Stimulated activated effector memory CD8-positive, alpha-beta T cell treated with anti-CD3 and anti-CD28 coated beads, Interleukin-12 subunit alpha, Interleukin-12 subunit beta, amount 100 ng/mL, for 72 hours (primary cell): ENCODE results near the gene ADGRD2.

Experiments used
- ATAC-seq: fragments of 150-1000 bp; cut with Tn5 transposase; 2 replicates; pipeline ENCODE4 v1.10.0; 2021
- DNase-seq, 2 donors: peaks; one replicate each; pipeline ENCODE4 v3.0.0; 2021 to 2022; ENCODE audit warnings: low spot score in 2 of 2
- H3K27ac Mint-ChIP-seq: one replicate; pipeline ENCODE4 v1.8.0; 2022; ENCODE audit warnings: mild to moderate bottlenecking, mixed read lengths
- H3K36me3 Mint-ChIP-seq: one replicate; pipeline ENCODE4 v1.8.0; 2022; ENCODE audit warnings: mild to moderate bottlenecking, mixed read lengths
- H3K4me1 Mint-ChIP-seq: one replicate; pipeline ENCODE4 v1.8.0; 2022; ENCODE audit warnings: mixed read lengths
- H3K4me3 Mint-ChIP-seq: one replicate; pipeline ENCODE4 v1.8.0; 2022; ENCODE audit warnings: mild to moderate bottlenecking, mixed read lengths
- H3K9me3 Mint-ChIP-seq: one replicate; pipeline ENCODE4 v1.8.0; 2022; ENCODE audit warnings: mixed read lengths

The ADGRD2 gene

DNA sequence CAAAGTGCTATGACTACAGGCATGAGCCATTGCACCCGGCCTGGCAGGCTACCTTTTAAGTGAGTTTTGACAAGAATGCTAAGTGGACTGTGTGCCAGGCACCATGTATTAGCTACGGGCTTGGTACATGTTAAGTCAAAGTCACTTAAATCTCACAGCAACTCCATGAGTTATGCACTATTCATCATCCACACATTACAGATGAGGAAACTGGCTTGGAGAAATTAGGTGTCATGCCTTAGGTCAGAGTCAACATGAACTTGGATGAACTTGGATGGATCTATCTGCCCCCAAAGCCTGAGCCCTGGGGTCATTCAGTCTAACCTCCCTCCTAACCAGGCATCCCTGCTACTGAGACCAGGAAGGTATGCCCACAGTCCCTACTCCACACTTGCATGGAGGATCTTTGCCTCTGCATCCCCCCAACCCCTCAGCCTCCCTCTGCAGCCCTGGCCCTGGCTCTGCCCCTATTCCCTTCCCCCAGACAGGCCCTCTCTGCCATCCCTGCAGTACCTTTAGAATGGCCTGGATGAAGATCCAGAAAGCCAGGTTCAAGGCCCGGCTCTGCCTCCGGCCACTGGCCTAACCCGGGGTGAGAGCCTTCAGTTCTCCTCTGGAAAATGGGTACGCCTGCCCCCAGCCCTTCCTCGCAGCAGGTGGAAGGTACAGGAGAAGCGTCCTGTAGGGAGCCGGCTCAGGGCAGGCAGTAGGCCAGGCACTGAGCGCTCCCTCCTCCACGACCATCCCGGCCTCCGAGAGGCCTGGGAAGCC, 685 bp upstream of the ADGRD2 start:
- ATAC-seq (no peak), DNase-seq (no peak)
- H3K36me3 Mint-ChIP-seq = no peaks in the 10 kb centered on the region
- no peak overlapping the region for H3K4me3 Mint-ChIP-seq
- no peak overlapping the region for H3K27ac Mint-ChIP-seq
- peaks cover 12% of the 10 kb centered on the region for H3K4me1 Mint-ChIP-seq
- H3K9me3 Mint-ChIP-seq = no peaks in the 10 kb centered on the region

DNA sequence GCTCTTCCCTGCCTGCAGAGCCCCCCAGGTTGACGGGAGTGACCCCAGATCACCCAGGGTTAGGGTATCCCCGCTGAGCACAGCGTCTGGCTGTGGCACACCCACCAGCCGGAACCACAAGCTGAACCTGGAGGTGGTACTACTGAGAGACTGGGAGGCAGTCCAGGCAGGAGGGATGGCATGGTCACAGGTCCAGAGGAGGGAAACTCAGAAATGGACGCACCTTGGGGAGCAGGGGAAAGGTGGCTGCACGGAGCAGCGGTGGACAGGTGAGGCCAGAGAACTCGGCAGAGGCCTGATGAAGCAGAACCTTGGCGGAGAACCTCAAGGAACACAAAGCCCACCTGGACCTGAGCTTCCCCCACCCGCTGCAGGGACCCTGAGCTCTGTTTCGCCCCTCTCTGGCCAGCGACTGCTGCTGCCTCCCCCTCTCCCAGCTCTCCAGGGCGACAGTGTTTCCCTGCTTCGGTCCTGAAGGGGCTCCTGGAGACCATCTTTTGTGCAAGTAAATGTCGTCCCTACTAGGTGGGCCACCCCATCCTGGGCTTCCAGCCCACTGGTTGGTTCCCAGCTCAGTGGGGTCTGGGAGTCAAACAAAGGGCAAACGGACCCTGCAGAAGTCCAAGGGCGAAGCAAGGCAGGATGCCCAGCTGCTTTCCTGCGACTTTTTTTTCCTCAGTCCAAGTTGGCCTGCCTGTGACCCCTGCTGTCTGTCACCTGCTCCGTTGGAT, 845 bp downstream of the ADGRD2 start:
- H3K4me3 Mint-ChIP-seq = no peak overlapping the region
- DNase-seq (no peak), ATAC-seq (no peak)
- no peaks in the 10 kb centered on the region for H3K36me3 Mint-ChIP-seq
- no peak overlapping the region for H3K27ac Mint-ChIP-seq
- no peaks in the 10 kb centered on the region for H3K9me3 Mint-ChIP-seq
- peaks cover 12% of the 10 kb centered on the region for H3K4me1 Mint-ChIP-seq

DNA sequence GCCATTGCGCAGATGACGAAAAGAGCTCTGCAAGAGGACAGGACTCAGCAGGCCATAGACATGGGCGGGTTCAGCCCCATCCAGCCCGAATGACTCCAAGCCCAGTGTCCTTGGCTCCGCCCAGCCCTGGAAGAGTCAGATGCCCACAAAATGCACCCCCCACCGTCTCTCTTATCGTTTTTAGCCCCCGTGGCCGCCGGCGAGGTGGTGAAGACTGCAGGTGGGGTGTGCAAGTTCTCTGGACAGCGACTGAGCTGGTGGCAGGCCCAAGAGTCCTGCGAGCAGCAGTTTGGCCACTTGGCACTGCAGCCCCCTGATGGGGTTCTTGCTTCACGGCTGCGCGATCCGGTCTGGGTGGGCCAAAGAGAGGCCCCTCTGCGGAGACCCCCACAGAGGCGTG, 2.1 kb downstream of the ADGRD2 start:
- H3K27ac Mint-ChIP-seq = no peak overlapping the region
- H3K4me3 Mint-ChIP-seq = no peak overlapping the region
- H3K4me1 Mint-ChIP-seq = peaks cover 12% of the 10 kb centered on the region
- H3K36me3 Mint-ChIP-seq = no peaks in the 10 kb centered on the region
- ATAC-seq = no peak
- DNase-seq = no peak
- no peaks in the 10 kb centered on the region for H3K9me3 Mint-ChIP-seq

DNA sequence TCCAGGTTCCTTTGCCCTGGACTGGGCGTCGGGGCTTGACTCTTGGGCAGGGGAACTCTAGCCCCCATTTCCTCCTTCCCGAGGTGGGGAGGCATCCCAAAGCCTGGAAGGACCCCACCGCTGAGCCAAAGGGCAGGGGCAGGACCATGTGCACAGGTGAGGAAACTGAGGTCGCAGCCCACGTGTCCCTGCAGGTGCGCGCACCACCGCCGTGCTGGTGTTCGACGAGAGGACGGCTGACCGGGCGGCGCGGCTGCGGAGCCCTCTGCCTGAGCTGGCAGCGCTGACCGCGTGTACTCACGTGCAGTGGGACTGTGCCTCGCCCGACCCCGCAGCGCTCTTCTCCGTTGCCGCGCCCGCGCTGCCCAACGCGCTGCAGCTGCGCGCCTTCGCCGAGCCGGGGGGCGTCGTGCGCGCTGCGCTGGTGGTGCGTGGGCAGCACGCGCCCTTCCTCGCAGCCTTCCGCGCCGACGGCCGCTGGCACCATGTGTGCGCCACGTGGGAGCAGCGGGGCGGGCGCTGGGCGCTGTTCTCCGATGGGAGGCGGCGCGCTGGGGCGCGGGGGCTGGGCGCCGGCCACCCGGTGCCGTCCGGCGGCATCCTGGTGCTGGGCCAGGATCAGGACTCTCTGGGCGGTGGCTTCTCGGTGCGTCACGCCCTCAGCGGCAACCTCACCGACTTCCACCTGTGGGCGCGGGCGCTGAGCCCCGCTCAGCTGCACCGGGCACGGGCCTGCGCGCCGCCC, 2.8 kb downstream of the ADGRD2 start:
- H3K9me3 Mint-ChIP-seq = no peaks in the 10 kb centered on the region
- H3K4me3 Mint-ChIP-seq = no peak overlapping the region
- H3K36me3 Mint-ChIP-seq = no peaks in the 10 kb centered on the region
- H3K27ac Mint-ChIP-seq = no peak overlapping the region
- peaks cover 12% of the 10 kb centered on the region for H3K4me1 Mint-ChIP-seq
- DNase-seq (no peak), ATAC-seq (no peak)

DNA sequence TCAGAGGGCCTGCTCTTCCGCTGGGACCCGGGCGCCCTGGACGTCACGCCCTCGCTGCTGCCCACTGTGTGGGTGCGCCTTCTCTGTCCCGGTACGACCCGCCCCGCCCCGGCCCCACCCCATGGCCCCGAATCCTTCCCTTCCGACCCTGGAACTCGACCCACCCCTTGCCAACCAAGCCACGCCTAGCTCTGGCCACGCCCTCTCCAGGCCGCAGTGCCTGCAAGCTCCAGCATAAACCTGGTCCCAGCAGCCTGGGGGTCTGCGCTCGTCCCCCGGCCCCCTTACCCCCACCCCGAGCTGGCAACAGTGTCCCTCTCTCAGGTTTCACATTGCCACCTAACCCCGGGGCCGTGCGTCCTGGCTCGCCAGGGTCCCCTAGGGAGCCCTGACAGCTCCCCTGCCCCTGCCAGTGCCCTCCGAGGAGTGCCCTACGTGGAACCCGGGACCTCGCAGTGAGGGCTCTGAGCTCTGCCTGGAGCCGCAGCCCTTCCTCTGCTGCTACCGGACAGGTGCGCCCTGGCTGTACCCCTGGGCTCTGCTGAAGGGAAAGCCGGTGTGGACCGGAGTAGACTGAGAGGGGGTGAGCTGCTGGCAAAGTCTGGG, 3.4 kb downstream of the ADGRD2 start:
- DNase-seq (no peak), ATAC-seq (no peak)
- no peak overlapping the region for H3K4me3 Mint-ChIP-seq
- H3K36me3 Mint-ChIP-seq = no peaks in the 10 kb centered on the region
- H3K9me3 Mint-ChIP-seq = no peaks in the 10 kb centered on the region
- no peak overlapping the region for H3K27ac Mint-ChIP-seq
- peaks cover 12% of the 10 kb centered on the region for H3K4me1 Mint-ChIP-seq

DNA sequence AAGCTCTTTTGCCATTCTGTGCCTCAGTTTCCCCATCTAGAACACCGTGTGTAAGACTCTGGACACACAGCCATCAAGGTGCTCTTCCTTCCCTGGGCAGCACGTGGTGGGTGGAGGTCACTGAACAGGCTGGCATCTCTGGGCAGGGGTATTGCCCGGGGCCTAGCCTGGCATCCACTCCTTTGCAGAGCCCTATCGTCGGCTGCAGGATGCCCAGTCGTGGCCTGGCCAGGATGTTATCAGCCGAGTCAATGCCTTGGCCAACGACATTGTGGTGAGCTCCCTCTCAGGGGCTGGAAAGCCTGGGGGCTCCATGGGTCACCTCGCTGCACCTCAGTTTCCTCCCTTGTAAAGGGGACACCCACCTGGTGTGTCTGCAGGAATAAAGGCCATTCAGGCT, 4.0 kb downstream of the ADGRD2 start:
- DNase-seq (no peak), ATAC-seq (no peak)
- no peaks in the 10 kb centered on the region for H3K9me3 Mint-ChIP-seq
- H3K4me1 Mint-ChIP-seq = peaks cover 12% of the 10 kb centered on the region
- H3K27ac Mint-ChIP-seq = no peak overlapping the region
- no peaks in the 10 kb centered on the region for H3K36me3 Mint-ChIP-seq
- no peak overlapping the region for H3K4me3 Mint-ChIP-seq

DNA sequence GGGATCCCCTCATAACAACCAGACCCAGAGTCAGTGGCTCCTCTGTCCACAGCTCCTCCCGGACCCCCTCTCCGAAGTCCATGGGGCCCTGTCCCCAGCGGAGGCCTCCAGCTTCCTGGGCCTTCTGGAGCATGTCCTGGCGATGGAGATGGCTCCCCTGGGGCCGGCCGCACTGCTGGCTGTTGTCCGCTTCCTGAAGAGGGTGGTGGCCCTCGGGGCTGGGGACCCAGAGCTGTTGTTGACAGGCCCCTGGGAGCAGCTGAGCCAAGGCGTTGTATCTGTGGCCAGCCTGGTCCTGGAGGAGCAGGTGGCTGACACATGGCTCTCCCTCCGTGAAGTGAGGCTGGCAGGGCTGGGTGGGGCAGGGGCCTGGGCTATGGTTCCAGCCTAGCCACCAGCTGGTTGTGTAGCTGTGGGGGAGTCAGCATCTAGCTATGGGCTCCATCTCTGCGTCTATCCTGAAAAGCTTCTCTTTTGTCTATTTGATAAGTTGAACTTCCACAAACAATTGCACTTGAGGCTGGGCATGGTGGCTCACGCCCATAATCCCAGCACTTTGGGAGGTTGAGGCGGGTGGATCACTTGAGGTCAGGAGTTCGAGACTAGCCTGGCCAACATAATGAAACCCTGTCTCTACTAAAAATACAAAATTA, 4.7 kb downstream of the ADGRD2 start:
- DNase-seq = no peak
- no peak for ATAC-seq
- no peak overlapping the region for H3K27ac Mint-ChIP-seq
- no peak overlapping the region for H3K4me3 Mint-ChIP-seq
- H3K9me3 Mint-ChIP-seq = no peaks in the 10 kb centered on the region
- peaks cover 12% of the 10 kb centered on the region for H3K4me1 Mint-ChIP-seq
- no peaks in the 10 kb centered on the region for H3K36me3 Mint-ChIP-seq

DNA sequence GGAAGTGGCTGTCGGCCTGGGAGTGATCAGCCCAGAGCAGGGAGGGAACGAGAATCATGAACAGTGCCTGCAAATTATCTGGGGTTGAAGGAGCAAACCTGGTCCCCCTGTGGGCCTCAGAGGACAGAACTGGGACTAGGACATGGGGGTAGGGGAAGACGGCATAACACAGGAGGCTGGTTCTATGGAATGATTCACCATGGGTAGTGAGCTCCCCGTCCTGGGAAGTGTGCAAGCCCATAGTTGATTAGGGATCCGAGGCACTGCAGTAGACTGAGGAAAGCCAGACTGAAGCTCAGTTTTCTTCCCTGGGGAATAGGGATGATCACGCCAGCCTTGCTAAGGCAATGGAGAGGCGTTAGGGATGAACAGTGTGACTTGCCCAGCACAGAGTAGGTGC, 5.6 kb downstream of the ADGRD2 start:
- Mint-ChIP-seq H3K36me3 (no peaks in the 10 kb centered on the region), H3K4me3 (no peak overlapping the region), H3K27ac (no peak overlapping the region), H3K4me1 (peaks cover 6% of the 10 kb centered on the region), H3K9me3 (no peaks in the 10 kb centered on the region)
- DNase-seq = no peak
- no peak for ATAC-seq

DNA sequence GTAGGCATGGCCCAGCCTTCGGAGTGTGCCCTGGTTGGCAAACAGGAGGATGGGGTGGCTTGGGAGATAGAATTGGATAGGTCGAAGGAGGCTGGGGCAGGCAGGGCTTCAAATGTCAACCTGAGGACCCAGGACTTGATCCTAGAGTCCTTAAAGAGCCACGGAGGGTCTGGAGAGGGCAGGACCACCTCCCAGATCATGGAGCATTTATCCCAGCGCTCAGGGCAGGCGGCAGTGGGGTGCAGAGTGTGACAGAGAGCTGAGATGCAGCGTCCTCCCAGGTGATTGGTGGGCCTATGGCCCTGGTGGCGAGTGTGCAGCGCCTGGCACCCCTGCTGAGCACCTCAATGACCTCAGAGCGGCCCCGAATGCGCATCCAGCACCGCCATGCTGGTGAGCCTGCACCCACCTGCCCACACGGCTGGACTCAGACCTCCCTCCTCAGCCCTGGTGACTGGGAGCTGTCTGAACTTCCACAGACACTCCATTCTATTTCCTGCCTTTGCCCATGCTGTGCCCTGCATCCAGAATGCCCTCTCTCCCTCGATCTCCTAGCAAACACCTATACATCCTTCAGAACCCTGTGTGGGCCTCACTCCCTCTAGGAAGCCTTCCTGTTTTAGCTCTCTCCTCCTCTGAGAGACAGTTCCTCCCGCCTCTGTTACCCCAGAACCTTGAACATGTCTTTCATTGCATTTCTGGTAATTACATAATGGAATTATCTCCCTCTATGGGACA, 6.3 kb downstream of the ADGRD2 start:
- Mint-ChIP-seq H3K9me3 (no peaks in the 10 kb centered on the region), H3K27ac (no peak overlapping the region), H3K4me3 (no peak overlapping the region), H3K4me1 (no peaks in the 10 kb centered on the region), H3K36me3 (no peaks in the 10 kb centered on the region)
- no peak for ATAC-seq
- no peak for DNase-seq

DNA sequence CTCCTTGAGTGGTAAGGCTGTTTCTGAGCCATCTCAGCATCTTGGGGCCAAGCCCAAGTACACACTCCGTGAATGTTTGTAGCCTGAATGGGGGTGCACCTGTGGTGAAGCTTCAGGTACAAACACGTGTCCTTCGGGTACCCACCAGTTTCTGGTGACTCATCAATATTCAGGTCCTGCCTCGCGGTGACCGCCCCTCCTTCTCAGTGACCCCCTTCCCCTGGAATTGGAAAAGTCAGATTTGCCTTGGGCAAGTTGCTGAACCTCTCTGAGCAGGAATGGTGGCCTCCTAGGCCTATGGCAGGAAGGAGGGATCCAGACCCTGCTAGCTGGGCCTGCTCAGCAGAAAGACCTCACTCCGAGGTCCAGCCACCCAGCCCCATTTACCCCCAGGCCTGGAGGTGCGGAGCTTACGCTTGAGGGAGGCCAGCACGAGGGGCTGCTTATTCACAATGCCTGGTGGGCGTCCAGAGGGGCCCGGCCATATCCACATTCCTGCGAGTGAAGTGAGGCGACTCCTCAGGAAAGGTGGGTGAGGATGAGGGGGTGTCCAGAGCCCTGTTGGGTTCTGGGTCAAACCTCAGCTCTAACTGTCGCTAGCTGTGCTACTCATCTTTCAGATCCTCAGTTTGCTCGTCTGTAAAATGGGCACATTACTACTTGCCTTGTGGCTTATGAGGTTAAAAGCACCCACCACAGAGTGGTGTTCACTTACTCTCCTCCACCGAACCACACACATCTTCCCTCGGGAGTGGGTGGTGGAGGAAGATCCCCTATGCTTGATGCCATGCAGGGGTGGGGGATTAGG, 7.0 kb downstream of the ADGRD2 start:
- Mint-ChIP-seq H3K9me3 (no peaks in the 10 kb centered on the region), H3K4me1 (no peaks in the 10 kb centered on the region), H3K36me3 (no peaks in the 10 kb centered on the region), H3K27ac (no peak overlapping the region), H3K4me3 (no peak overlapping the region)
- no peak for ATAC-seq
- no peak for DNase-seq

DNA sequence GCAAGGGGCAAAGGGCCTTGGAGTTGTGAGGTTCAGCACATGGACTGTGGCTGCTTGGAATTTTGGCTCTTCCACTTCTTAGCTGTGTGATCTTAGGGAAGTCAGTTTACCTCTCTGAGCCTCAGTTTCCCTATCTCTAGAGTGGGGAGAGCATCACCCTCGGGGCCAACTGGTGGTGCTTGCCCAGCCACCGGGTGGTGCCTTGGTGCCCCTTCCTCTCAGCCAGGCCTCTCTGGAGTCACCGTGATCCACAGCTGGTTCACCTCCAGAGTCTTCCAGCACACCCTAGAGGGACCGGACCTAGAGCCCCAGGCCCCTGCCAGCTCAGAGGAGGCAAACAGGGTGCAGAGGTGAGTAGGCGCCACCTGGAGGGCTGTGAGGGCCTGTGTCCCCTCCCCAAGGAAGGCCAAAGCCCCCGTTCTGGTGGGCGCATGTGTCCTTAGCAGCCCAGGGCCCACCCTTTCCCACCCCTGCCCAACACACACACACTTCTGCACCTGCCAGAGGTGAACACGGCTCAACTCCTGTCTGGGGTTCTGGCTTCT, 7.7 kb downstream of the ADGRD2 start:
- no peaks in the 10 kb centered on the region for H3K4me1 Mint-ChIP-seq
- DNase-seq (no peak), ATAC-seq (no peak)
- no peak overlapping the region for H3K27ac Mint-ChIP-seq
- no peak overlapping the region for H3K4me3 Mint-ChIP-seq
- H3K9me3 Mint-ChIP-seq = no peaks in the 10 kb centered on the region
- H3K36me3 Mint-ChIP-seq = no peaks in the 10 kb centered on the region

DNA sequence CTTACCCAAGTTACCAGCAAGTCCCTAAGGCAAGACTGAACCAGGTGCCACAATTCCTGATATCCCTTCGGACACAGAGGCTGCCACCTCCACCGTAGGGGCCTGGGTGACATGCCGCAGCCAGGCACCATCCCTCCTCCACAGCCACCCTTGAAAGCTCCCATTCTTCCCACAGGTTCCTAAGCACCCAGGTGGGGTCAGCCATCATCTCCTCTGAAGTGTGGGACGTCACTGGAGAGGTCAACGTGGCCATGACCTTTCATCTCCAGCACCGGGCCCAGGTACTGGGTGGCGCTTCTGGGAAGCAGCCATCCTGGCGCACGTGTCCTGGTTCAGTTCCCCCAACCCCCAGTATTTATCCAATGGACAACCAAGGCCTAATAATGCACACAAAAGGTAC, 8.2 kb downstream of the ADGRD2 start:
- Mint-ChIP-seq H3K36me3 (no peaks in the 10 kb centered on the region), H3K9me3 (no peaks in the 10 kb centered on the region), H3K4me3 (no peak overlapping the region), H3K27ac (no peak overlapping the region), H3K4me1 (no peaks in the 10 kb centered on the region)
- DNase-seq = no peak
- no peak for ATAC-seq

DNA sequence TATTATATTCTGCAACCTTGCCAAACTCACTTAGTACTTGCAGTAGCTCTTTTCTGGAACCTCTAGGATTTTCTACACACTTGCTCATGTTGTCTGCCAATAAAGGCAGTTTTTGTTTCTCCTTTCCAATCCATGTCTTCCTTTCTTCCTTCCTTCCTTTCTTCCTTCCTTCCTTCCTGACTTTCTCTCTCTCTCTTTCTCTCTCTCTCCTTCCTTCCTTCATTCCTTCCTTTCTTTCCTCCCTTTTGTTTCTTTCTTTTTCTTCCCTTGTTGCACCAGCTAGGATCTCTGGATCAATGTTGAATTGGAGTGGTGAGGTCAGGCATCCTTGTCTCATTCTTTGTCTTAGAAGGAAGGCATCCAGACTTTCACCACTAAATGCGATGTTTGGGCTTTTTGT, 12.5 kb downstream of the ADGRD2 start:
- Mint-ChIP-seq H3K27ac (no peak overlapping the region), H3K36me3 (no peaks in the 10 kb centered on the region)

DNA sequence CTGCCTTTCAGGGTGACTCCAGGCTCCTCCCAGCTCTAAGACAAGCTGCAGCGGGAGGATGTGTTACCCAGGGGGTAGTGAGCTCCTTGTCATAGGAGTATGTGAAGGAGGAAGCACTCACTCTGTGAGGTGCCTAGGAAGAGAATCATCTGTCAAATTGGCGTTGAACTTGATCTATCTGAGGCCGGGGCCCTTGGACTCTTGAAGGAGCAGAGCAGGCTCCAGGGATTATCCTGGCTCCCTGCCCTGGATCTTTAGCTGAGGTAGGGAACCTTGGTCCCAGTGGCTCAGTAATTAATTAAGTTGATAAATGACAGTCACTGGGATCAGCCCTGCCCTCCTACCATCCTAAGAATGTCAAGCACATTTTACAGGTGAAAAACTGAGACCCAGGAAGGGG, 15.5 kb downstream of the ADGRD2 start:
- H3K4me1 Mint-ChIP-seq = no peaks in the 10 kb centered on the region
- no peak for ATAC-seq
- H3K36me3 Mint-ChIP-seq = no peaks in the 10 kb centered on the region
- H3K4me3 Mint-ChIP-seq = no peak overlapping the region
- H3K9me3 Mint-ChIP-seq = no peaks in the 10 kb centered on the region
- no peak overlapping the region for H3K27ac Mint-ChIP-seq
- DNase-seq = no peak

More for the DNA sequence above, 12.5 kb downstream of the ADGRD2 start:
- DNase-seq = no peak
- no peaks in the 10 kb centered on the region for H3K4me1 Mint-ChIP-seq
- ATAC-seq = no peak
- no peak overlapping the region for H3K4me3 Mint-ChIP-seq
- no peaks in the 10 kb centered on the region for H3K9me3 Mint-ChIP-seq
